Subcutaneous adipose tissue (tissue), 4 donors: ENCODE data around the gene MEDAG. TPM values are rescaled to one million over a fixed set of nuclear protein-coding genes. Genes with fewer than 3 reads are reported as not detected.

Experiments
- total RNA-seq, 4 donors: library from RNA; depleted of rRNA; stranded (reverse); fragments of >200 nt; gene quantifications; one replicate each; pipeline ENCODE4 v1.1.0, GENCODE V29; 2016
- TF ChIP-seq, protein P1 (sequence below): fragments of 450-650 bp; IDR thresholded peaks from one replicate; pipeline ENCODE4 v1.5.1; 2016; ENCODE audit warnings: low read depth, mild to moderate bottlenecking, control low read depth, antibody characterized with exemption, moderate library complexity

The MEDAG gene
- total RNA-seq, 4 donors from 2014 or later = 83.8 to 174 (median 140) TPM

DNA sequence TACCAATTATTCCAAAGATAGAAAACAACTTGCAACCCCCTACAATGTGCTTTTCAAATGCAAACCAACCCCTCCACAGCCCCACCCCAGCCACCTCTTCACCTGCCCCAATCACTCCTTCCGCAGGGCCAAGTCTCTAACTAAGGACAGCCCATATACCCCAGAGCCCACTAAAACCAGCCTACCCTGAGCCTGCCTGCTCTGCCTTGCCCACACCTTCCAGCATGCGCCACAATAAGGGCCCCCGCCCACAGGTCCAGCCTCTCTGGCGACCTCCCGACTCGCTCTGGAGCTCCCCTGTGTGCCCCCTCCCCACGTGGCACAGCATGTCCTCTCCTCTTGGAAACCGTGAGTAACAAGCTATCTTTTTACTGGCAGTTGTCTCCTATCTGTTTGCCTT lies 42.8 kb upstream of the MEDAG start:
- TF ChIP-seq, protein P1, sequence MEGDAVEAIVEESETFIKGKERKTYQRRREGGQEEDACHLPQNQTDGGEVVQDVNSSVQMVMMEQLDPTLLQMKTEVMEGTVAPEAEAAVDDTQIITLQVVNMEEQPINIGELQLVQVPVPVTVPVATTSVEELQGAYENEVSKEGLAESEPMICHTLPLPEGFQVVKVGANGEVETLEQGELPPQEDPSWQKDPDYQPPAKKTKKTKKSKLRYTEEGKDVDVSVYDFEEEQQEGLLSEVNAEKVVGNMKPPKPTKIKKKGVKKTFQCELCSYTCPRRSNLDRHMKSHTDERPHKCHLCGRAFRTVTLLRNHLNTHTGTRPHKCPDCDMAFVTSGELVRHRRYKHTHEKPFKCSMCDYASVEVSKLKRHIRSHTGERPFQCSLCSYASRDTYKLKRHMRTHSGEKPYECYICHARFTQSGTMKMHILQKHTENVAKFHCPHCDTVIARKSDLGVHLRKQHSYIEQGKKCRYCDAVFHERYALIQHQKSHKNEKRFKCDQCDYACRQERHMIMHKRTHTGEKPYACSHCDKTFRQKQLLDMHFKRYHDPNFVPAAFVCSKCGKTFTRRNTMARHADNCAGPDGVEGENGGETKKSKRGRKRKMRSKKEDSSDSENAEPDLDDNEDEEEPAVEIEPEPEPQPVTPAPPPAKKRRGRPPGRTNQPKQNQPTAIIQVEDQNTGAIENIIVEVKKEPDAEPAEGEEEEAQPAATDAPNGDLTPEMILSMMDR = no peak

DNA sequence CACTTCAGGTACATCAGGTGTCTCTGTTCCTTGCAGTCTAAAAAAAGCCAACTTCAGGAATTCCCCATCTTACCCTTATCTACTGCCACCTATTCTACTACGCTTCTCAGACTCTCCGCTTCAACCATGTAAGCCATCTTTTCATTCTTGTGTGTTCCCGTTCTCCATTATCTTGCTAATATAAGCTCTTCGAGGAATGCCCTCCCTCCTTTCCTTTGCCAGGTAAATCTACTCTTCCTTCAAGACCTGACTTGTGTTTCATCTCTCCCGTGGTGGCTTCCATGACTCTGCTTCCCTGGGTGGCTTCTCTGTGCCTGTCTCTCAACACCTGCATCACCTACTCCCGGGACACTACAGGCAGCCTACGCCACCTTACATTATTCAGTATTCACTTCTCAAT lies 42.3 kb upstream of the MEDAG start:
- TF ChIP-seq, protein P1 = no peak

DNA sequence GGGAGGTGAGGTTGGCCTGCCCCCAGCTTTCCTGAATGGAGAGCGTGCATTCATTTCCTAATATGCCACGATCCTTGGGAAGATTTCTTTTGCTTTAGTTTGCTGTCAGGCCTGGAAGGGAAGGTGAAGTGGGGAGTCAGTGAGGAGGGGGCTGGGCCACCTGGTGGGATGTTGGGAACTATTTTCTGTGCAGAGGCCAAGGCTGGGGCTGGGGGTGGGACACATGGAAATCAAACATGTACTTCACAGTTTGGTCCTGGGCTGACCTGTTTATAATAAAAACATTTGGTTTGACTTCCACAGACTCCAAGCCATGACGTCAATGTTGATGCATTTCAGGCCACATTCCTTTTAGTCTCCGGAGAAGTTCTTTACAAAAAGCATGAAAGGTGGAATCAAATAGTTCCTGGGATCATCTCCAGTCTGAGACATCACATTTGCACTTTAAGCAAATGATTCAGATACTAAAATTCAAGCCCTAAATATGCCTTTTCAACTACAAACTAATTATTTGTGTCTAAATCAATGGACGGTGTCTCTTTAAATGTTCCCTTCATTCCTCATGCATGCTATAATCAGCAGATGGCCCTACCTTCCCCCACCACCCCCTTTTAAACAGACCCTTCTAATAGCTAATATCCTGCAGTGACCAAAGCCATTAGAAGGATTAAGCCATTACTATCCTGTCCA lies 41.5 kb upstream of the MEDAG start:
- TF ChIP-seq, protein P1 = no peak

DNA sequence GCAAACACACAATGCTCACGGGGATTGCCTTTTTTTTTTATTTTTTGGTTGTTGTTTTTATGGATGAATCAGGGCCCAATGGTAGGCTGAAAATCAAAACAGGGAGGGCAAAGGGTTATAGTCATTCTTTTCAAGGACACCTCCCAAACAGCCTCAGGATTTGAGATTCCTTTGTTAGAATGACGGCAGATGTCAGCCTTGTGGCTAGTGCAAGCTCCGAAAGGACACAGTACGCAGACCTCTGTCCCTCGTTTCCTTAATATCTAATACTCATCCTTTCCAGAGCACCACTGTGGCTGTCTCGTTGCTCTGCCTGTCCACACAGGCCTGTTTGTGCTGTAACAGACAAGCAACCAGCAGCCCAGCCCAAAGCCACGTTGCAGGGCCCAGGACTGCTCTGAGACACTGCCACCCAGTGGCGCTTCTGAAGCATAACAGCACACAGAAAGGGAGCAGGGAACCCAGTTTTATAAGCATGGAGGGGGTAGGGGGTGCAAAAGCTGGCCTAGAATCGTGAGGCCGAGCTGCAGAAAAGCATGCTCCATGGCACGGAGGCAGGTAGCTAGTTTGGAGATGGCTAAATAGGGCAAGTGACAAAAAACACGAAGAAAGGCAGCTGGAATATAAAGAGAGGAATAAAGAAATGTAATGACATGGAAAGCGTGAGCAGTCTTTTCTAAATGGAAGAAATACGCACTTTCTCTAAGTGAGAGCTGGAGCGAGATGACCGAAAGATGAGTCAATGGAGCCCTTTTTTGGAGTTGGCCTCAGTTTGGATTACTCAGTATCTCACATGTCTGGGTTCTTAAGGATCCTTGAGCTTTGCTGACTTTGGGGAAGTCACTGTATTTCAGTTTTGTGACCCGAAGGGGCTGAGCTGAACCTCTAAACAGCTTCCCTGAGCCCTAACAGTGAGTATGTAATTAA lies 40.7 kb upstream of the MEDAG start:
- TF ChIP-seq, protein P1 = no peak

DNA sequence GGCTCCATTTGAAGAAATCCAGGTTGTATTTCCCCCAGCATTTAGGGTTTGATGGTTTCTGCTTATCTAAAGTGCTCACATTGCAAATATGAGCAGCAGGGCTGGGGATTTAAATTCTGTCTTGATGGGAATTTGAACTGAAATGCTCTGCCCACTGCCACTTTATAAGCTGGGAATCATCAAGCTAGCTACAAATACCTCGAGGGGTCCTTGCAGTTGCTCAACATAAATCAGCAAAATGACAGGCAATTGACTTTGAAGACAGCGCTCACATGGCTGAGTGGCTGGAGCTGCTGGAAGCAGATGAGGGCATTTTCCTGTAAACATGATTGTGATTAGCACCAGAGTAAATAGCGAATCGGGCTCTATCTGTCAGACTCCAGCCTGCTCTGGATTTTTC lies 39.4 kb upstream of the MEDAG start:
- TF ChIP-seq, protein P1 = no peak

DNA sequence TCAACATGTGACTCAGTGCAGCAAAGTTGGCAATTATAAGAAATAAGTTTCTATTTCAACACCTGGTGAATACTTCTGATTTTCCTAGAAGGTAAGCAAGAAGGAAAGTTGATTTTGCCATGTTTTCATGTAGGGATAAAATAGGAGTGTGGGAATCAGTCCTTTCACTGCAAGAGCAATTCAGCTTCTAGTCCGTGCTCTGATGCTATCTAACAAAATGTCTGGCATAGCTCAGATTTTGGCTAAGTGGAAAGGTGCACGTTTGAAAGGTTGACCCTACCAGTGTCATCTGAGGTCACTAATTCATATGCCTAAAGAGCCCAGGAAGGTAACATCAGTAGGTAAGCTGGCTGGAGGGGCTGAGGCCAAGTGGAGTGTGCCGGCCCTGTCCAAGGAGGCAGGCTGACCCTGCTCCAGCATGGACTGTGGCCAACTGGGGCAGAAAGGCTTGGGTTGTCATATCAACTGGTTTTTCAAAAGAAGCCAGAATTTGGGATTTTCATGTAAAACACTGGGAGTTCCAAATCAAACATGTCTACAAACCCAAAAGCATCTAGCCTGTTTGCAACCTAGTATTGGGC lies 38.9 kb upstream of the MEDAG start:
- TF ChIP-seq, protein P1 = no peak

DNA sequence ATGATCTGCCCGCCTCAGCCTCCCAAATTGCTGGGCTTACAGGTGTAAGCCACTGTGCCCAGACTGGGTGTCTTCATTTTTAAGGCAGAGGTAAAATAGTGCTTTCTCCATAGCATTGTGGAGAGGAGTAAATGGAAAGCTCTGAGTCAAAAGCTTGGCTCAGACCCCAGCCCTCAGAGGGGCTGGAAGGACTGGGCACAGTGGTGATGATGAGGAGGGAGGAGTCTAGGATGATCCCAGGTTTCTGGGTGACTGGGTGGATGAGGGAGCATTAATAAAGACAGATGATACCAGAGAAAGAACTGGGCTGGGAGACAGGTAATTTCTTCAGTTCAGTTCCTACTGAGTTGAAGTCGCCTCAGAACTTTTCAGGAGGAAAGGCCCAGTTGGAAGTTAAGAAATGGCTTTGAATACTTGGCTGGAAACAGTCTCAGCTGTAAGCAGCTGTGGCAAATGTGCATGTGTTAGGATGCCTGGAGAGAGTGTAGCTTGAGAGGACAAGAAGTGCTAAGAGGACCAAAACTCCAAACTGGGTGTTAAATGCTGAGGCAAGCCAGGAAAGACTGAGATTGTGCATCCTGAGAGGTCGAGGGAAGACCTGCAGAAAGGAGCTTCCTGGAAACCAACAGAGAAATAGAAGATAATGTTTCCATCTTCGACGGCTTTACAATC lies 37.1 kb upstream of the MEDAG start:
- TF ChIP-seq, protein P1 = no peak
